HepG2 (cell line): ENCODE data around the gene PTPRD. TPM values are rescaled to one million over a fixed set of nuclear protein-coding genes. Genes with fewer than 3 reads are reported as not detected.

Experiments used
- ATAC-seq: fragments of 200-7000 bp; cut with Tn5 transposase; 3 replicates; pipeline ENCODE4 v1.9.1; 2020; ENCODE audit warnings: mild to moderate bottlenecking, moderate library complexity
- BruUV-seq: library from RNA; stranded (reverse); fragments of 400-500 nt; replicated peaks from 2 replicates; lab custom pipeline; 2021; lab: Mats Ljungman, UMichigan
- CTCF ChIA-PET: fragments of 300-600 bp; formaldehyde crosslinking; extraction: SDS; loops from one replicate; lab custom pipeline; 2021; ENCODE audit warnings: low total read pairs, inconsistent platforms, low intra/inter-chr PET ratio; lab: Yijun Ruan, JAX
- POLR2A ChIA-PET: fragments of 350-600 bp; sonication (Branson Sonifier 250); formaldehyde crosslinking; loops from one replicate; lab custom pipeline; 2020; ENCODE audit warnings: antibody characterized with exemption, inconsistent platforms; lab: Yijun Ruan, JAX
- DNase-seq: peaks from one replicate; pipeline ENCODE4 v3.0.0-alpha.2; 2015; ENCODE audit warnings: low spot score
- FAIRE-seq: peaks from 3 replicates; lab custom pipeline; 2011; peaks lifted over from hg19 to GRCh38; lab: Jason Lieb, UNC
- H2AFZ ChIP-seq: one replicate; pipeline ENCODE4 v1.6.1; 2011; ENCODE audit warnings: low read length, inconsistent platforms
- H3K27ac ChIP-seq: fragments of 300-600 bp; 3 replicates; pipeline ENCODE4 v1.8.0; 2011; ENCODE audit warnings: mixed run types, mild to moderate bottlenecking, mixed read lengths, low read length, inconsistent platforms; ENCODE audit not compliant: insufficient read depth; ENCODE audit errors: extremely low read length
- H3K27me3 ChIP-seq, 2 experiments: fragments of 200-600 bp in 1 of 2; 2 replicates in 1 of 2; 3 replicates in 1 of 2; pipeline versions ENCODE4 v1.6.0 to v1.8.0; 2011; ENCODE audit warnings: low read length in 2 of 2, mild to moderate bottlenecking in 2 of 2, moderate library complexity in 2 of 2, inconsistent platforms in 1 of 2; ENCODE audit not compliant: insufficient read depth in 2 of 2, control insufficient read depth in 1 of 2
- H3K36me3 ChIP-seq, 2 experiments: fragments of 200-600 bp in 1 of 2; replicated peaks in 1 of 2; 2 replicates in 1 of 2; 3 replicates in 1 of 2; pipeline versions ENCODE4 v1.5.1 to v1.8.0; 2011; ENCODE audit warnings: low read length in 2 of 2, inconsistent platforms in 1 of 2; ENCODE audit not compliant: insufficient read depth in 2 of 2, control insufficient read depth in 1 of 2
- H3K4me1 ChIP-seq: 2 replicates; pipeline ENCODE4 v1.5.1; 2012; ENCODE audit warnings: low read length, inconsistent platforms; ENCODE audit not compliant: insufficient read depth
- H3K4me2 ChIP-seq: 2 replicates; pipeline ENCODE4 v1.6.0; 2011; ENCODE audit warnings: low read depth, low read length, inconsistent platforms
- H3K4me3 ChIP-seq, 3 experiments: fragments of 200-600 bp in 1 of 3; sonication (generic), shearing (Covaris generic) in 1 of 3; replicated peaks in 1 of 3; 2 replicates each; pipeline ENCODE4 v1.5.1; 2011 to 2016; ENCODE audit warnings: low read length in 3 of 3, inconsistent platforms in 2 of 3, low read depth in 2 of 3, mild to moderate bottlenecking in 2 of 3, control low read depth in 1 of 3, mixed read lengths in 1 of 3; ENCODE audit not compliant: insufficient read depth in 1 of 3
- H3K79me2 ChIP-seq: one replicate; pipeline ENCODE4 v1.6.1; 2011; ENCODE audit warnings: low read length, inconsistent platforms; ENCODE audit not compliant: insufficient read depth
- H3K9ac ChIP-seq: 2 replicates; pipeline ENCODE4 v1.6.0; 2011; ENCODE audit warnings: mild to moderate bottlenecking, low read depth, low read length, inconsistent platforms; ENCODE audit not compliant: insufficient read depth
- H3K9me3 ChIP-seq: 2 replicates; pipeline ENCODE4 v1.5.1; 2012; ENCODE audit warnings: mild to moderate bottlenecking, low read length
- H4K20me1 ChIP-seq: 2 replicates; pipeline ENCODE4 v1.6.0; 2011; ENCODE audit warnings: inconsistent platforms, mild to moderate bottlenecking, low read length, moderate library complexity; ENCODE audit not compliant: insufficient read depth
- ATF6 ChIP-seq: sonication (generic); formaldehyde crosslinking; conservative IDR thresholded peaks from 2 replicates; pipeline ENCODE4 v1.4.0; 2020; ENCODE audit warnings: missing genetic modification reagents
- CBX1 ChIP-seq: IDR thresholded peaks from one replicate; pipeline ENCODE4 v1.6.1; 2016; ENCODE audit warnings: antibody characterized with exemption, low read depth
- CBX2 ChIP-seq, 2 experiments: fragments of 200-600 bp in 1 of 2; sonication (generic); formaldehyde crosslinking in 1 of 2; IDR thresholded peaks; 2 replicates each; pipeline versions ENCODE4 v1.7.0 to v1.8.1; 2018 to 2022; ENCODE audit warnings: low read depth in 2 of 2, low read length in 1 of 2, mild to moderate bottlenecking in 1 of 2, missing genetic modification reagents in 1 of 2
- DDIT3 ChIP-seq: sonication (generic); formaldehyde crosslinking; IDR thresholded peaks from 2 replicates; pipeline ENCODE4 v1.4.0; 2020; ENCODE audit warnings: mild to moderate bottlenecking, missing genetic modification reagents
- DNMT1 ChIP-seq: sonication (generic); formaldehyde crosslinking; IDR thresholded peaks from 2 replicates; pipeline ENCODE4 v1.5.1; 2020; ENCODE audit warnings: mild to moderate bottlenecking, missing genetic modification reagents
- FOXC1 ChIP-seq: sonication (generic); formaldehyde crosslinking; IDR thresholded peaks from 2 replicates; pipeline ENCODE4 v1.8.0; 2022; ENCODE audit warnings: mild to moderate bottlenecking, missing genetic modification reagents, borderline replicate concordance
- GABPB1 ChIP-seq: IDR thresholded peaks from 2 replicates; pipeline ENCODE4 v1.6.1; 2016; ENCODE audit warnings: mild to moderate bottlenecking, missing genetic modification reagents, moderate library complexity, missing compliant biosample characterization
- HOMEZ ChIP-seq: IDR thresholded peaks from 2 replicates; pipeline ENCODE4 v1.6.1; 2016; ENCODE audit warnings: low read depth
- IKZF4 ChIP-seq: sonication (generic); formaldehyde crosslinking; IDR thresholded peaks from 2 replicates; pipeline ENCODE4 v1.5.1; 2020; ENCODE audit warnings: borderline replicate concordance, mild to moderate bottlenecking, low read depth, missing genetic modification reagents; ENCODE audit errors: not compliant biosample characterization
- ISX ChIP-seq: sonication (generic); formaldehyde crosslinking; conservative IDR thresholded peaks from 2 replicates; pipeline ENCODE4 v1.5.0; 2020; ENCODE audit warnings: missing genetic modification reagents
- MTF2 ChIP-seq: sonication (generic); formaldehyde crosslinking; IDR thresholded peaks from 2 replicates; pipeline ENCODE4 v1.5.0; 2020; ENCODE audit warnings: missing genetic modification reagents, borderline replicate concordance
- RBAK ChIP-seq: sonication (generic); formaldehyde crosslinking; IDR thresholded peaks from 2 replicates; pipeline ENCODE4 v1.5.1; 2020; ENCODE audit warnings: mild to moderate bottlenecking, missing genetic modification reagents
- WGBS: methylation state at CpG from one replicate; pipeline ENCODE4 v1.1.6; 2017; ENCODE audit warnings: low lambda C conversion rate; 5-methylcytosine and 5-hydroxymethylcytosine counted together
- in situ Hi-C: cut with HindIII; loops from 2 replicates; pipeline ENCODE4 v1.10.0; 2017; ENCODE audit warnings: low pct_unique_long_range_greater_than_20kb; ENCODE audit not compliant: extremely low pct_ligation_motif_present
- intact Hi-C: fragments of 100-400 bp; cut with micrococcal nuclease; formaldehyde crosslinking; loops from one replicate; pipeline ENCODE4 v1.10.0; 2022; ENCODE audit not compliant: unreplicated experiment
- polyA plus RNA-seq, 8 experiments: library from polyadenylated mRNA; depleted of rRNA in 3 of 8; stranded (reverse) in 7 of 8; unstranded in 1 of 8; fragments of >200 nt; fragmentation: Illumina TruSeq in 4 of 8; extraction: Trizol in 4 of 8; gene quantifications; 2 replicates each; pipeline versions ENCODE4 v1.2.1 to v1.2.3, GENCODE V29; 2011 to 2016; ENCODE audit warnings: low read depth in 4 of 8, missing spikeins in 1 of 8, mixed read lengths in 1 of 8; ENCODE audit not compliant: insufficient read depth in 1 of 8
- total RNA-seq, 5 experiments: library from RNA; depleted of rRNA; stranded (reverse); fragments of >200 nt; fragmentation: Illumina TruSeq; extraction: Trizol; gene quantifications; 2 replicates each; pipeline ENCODE4 v1.2.3, GENCODE V29; 2016; ENCODE audit warnings: low read depth in 1 of 5
- TF ChIP-seq, protein P1 (sequence below): sonication (generic); formaldehyde crosslinking; IDR thresholded peaks from 2 replicates; pipeline ENCODE4 v1.4.0; 2020; ENCODE audit warnings: missing genetic modification reagents

Gene PTPRD
- total and polyA plus RNA-seq, 2 of the 13 experiments (the other 11 are each of a cell fraction or from before 2014, with no cell fraction given) = 0.05 TPM; not detected in 1

- no peak overlapping the region for H3K4me2 ChIP-seq
- no peak for TF ChIP-seq IKZF4
- no peak for TF ChIP-seq DDIT3 (CRISPR knock-in tag)
- no peak for TF ChIP-seq FOXC1 (CRISPR knock-in tag)
- H3K4me3 ChIP-seq = no peak overlapping the region
- ATAC-seq = no peak
- no peak overlapping the region for H3K9ac ChIP-seq
- no peaks in the 10 kb centered on the region for H3K79me2 ChIP-seq
- H3K4me1 ChIP-seq = no peaks in the 10 kb centered on the region
- H3K9me3 ChIP-seq = peaks cover 28% of the 10 kb centered on the region
- FAIRE-seq = no peak
- H3K27ac ChIP-seq = no peak overlapping the region
- BruUV-seq = no TSS peak
- ChIA-PET CTCF (no interaction called here), POLR2A (no interaction called here)
- no peaks in the 10 kb centered on the region for H3K36me3 ChIP-seq
- intact Hi-C loops (no loop called here), in situ Hi-C loops (no loop called here)
- no peak for DNase-seq
- H4K20me1 ChIP-seq = no peaks in the 10 kb centered on the region
- H2AFZ ChIP-seq = no peak overlapping the region
- H3K27me3 ChIP-seq = no peaks in the 10 kb centered on the region
These were observed 2156.5 kb downstream of the PTPRD start for GRCh38 chr9:8456344-8456743.

- DNase-seq = no peak
- H3K9ac ChIP-seq = no peak overlapping the region
- H2AFZ ChIP-seq = no peak overlapping the region
- no peaks in the 10 kb centered on the region for H3K36me3 ChIP-seq
- H3K4me3 ChIP-seq = no peak overlapping the region
- CTCF ChIA-PET = no interaction called here
- H3K4me1 ChIP-seq = no peaks in the 10 kb centered on the region
- peaks cover 26% of the 10 kb centered on the region for H3K9me3 ChIP-seq
- H3K27ac ChIP-seq = no peak overlapping the region
- no peak for ATAC-seq
- H4K20me1 ChIP-seq = no peaks in the 10 kb centered on the region
- WGBS = 9% methylated on average over 9 of the region's 9 CpGs
- intact Hi-C loops (no loop called here), in situ Hi-C loops (no loop called here)
- no peaks in the 10 kb centered on the region for H3K27me3 ChIP-seq
- H3K79me2 ChIP-seq = no peaks in the 10 kb centered on the region
- no peak overlapping the region for H3K4me2 ChIP-seq
- FAIRE-seq = no peak
- no TSS peak for BruUV-seq
- POLR2A ChIA-PET = no interaction called here
- TF ChIP-seq, protein P1, sequence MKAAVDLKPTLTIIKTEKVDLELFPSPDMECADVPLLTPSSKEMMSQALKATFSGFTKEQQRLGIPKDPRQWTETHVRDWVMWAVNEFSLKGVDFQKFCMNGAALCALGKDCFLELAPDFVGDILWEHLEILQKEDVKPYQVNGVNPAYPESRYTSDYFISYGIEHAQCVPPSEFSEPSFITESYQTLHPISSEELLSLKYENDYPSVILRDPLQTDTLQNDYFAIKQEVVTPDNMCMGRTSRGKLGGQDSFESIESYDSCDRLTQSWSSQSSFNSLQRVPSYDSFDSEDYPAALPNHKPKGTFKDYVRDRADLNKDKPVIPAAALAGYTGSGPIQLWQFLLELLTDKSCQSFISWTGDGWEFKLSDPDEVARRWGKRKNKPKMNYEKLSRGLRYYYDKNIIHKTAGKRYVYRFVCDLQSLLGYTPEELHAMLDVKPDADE (CRISPR knock-in tag) = no peak
- no peak for TF ChIP-seq ISX (CRISPR knock-in tag)
- TF ChIP-seq CBX2 (IDR thresholded peaks at IDR 0.05; ENCODE audit: low read depth, low read length) = no peak
- TF ChIP-seq CBX2 (CRISPR knock-in tag; IDR thresholded peaks at IDR 0.05; ENCODE audit: low read depth) = no peak
- TF ChIP-seq MTF2 (CRISPR knock-in tag) = no peak
- no peak for TF ChIP-seq DNMT1 (CRISPR knock-in tag)
- TF ChIP-seq RBAK (CRISPR knock-in tag) = no peak
- TF ChIP-seq ATF6 = no peak
- TF ChIP-seq HOMEZ (CRISPR knock-in tag) = no peak
- TF ChIP-seq CBX1 = no peak
- TF ChIP-seq GABPB1 (CRISPR knock-in tag) = no peak
These were observed 2161.8 kb downstream of the PTPRD start for GRCh38 chr9:8450810-8451545.
